SK-N-SH (cell line): Measurements from ENCODE around the gene CNGA3.

Experiments used
- ELF1 ChIP-seq: IDR thresholded peaks from 2 replicates; pipeline ENCODE4 v1.4.0; 2012
- EP300 ChIP-seq, 2 experiments: IDR thresholded peaks; 2 replicates each; pipeline versions ENCODE4 v1.4.0 to v1.6.1; 2012; ENCODE audit warnings: borderline replicate concordance in 1 of 2, low read depth in 1 of 2, low read length in 1 of 2
- EZH2phosphoT487 ChIP-seq: fragments of 200-600 bp; sonication (generic); IDR thresholded peaks from 2 replicates; pipeline ENCODE4 v1.6.1; 2017; ENCODE audit warnings: low read depth, mixed run types, mild to moderate bottlenecking, antibody characterized with exemption, moderate library complexity, borderline replicate concordance
- FOXM1 ChIP-seq: IDR thresholded peaks from 2 replicates; pipeline ENCODE4 v1.4.0; 2012; ENCODE audit warnings: low read depth, mild to moderate bottlenecking
- GABPA ChIP-seq: IDR thresholded peaks from 2 replicates; pipeline ENCODE4 v1.4.0; 2012; ENCODE audit warnings: low read depth, mild to moderate bottlenecking
- JUND ChIP-seq: IDR thresholded peaks from 2 replicates; pipeline ENCODE4 v1.4.0; 2012
- PBX3 ChIP-seq: IDR thresholded peaks from 2 replicates; pipeline ENCODE4; 2012
- POLR2AphosphoS5 ChIP-seq: IDR thresholded peaks from 2 replicates; pipeline ENCODE4 v1.6.1; 2012; ENCODE audit warnings: low read depth, low read length
- RAD21 ChIP-seq: IDR thresholded peaks from 2 replicates; pipeline ENCODE4 v1.6.1; 2012; ENCODE audit warnings: mild to moderate bottlenecking, low read length
- RFX5 ChIP-seq: IDR thresholded peaks from 2 replicates; pipeline ENCODE4 v1.6.1; 2012; ENCODE audit warnings: mild to moderate bottlenecking, improper control_type of control experiment, low read length
- TEAD4 ChIP-seq: IDR thresholded peaks from 2 replicates; pipeline ENCODE4 v1.4.0; 2012; ENCODE audit warnings: mild to moderate bottlenecking, borderline replicate concordance; ENCODE audit not compliant: insufficient read depth
- USF2 ChIP-seq: fragments of 150-350 bp; IDR thresholded peaks from 2 replicates; pipeline ENCODE4 v1.6.1; 2017; ENCODE audit warnings: antibody characterized with exemption, low read length, low read depth, borderline replicate concordance
- YY1 ChIP-seq: IDR thresholded peaks from 2 replicates; pipeline ENCODE4 v1.4.0; 2012; ENCODE audit warnings: low read depth, mild to moderate bottlenecking
- TF ChIP-seq, protein P1 (sequence below): fragments of 200-600 bp; sonication (generic); IDR thresholded peaks from 2 replicates; pipeline ENCODE4 v1.6.1; 2017; ENCODE audit warnings: antibody characterized with exemption, mild to moderate bottlenecking, moderate library complexity

GRCh38 chr2:98385050-98385699 is 38.9 kb downstream of the CNGA3 start:
- no peak for TF ChIP-seq JUND
- TF ChIP-seq, protein P1, sequence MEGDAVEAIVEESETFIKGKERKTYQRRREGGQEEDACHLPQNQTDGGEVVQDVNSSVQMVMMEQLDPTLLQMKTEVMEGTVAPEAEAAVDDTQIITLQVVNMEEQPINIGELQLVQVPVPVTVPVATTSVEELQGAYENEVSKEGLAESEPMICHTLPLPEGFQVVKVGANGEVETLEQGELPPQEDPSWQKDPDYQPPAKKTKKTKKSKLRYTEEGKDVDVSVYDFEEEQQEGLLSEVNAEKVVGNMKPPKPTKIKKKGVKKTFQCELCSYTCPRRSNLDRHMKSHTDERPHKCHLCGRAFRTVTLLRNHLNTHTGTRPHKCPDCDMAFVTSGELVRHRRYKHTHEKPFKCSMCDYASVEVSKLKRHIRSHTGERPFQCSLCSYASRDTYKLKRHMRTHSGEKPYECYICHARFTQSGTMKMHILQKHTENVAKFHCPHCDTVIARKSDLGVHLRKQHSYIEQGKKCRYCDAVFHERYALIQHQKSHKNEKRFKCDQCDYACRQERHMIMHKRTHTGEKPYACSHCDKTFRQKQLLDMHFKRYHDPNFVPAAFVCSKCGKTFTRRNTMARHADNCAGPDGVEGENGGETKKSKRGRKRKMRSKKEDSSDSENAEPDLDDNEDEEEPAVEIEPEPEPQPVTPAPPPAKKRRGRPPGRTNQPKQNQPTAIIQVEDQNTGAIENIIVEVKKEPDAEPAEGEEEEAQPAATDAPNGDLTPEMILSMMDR, result peak; percentile 95
- TF ChIP-seq EZH2phosphoT487, result no peak
- no peak for TF ChIP-seq USF2
- TF ChIP-seq TEAD4, result no peak
- no peak for TF ChIP-seq RFX5
- no peak for TF ChIP-seq POLR2AphosphoS5
- no peak for TF ChIP-seq ELF1
- TF ChIP-seq RAD21, result peak; percentile 99
- TF ChIP-seq EP300 (IDR thresholded peaks at IDR 0.05; ENCODE audit: borderline replicate concordance in 1 of 2, low read depth in 1 of 2, low read length in 1 of 2), result no peak
- no peak for TF ChIP-seq FOXM1
- TF ChIP-seq GABPA, result no peak
- no peak for TF ChIP-seq YY1
- TF ChIP-seq PBX3, result no peak
